Upper lobe of right lung (tissue), 1 donor: ENCODE results near the gene SPATS2. TPM values are rescaled to one million over a fixed set of nuclear protein-coding genes. Genes with fewer than 3 reads are reported as not detected.
"Not testable (repeated sequence)": the region's sequence is repeated elsewhere in the genome, so short reads cannot be mapped to it uniquely, and the experiment has no call there.

Experiments
- ATAC-seq: fragments of 200-7000 bp; cut with Tn5 transposase; one replicate; pipeline ENCODE4 v1.9.1; 2020; ENCODE audit warnings: mild to moderate bottlenecking, moderate library complexity
- DNase-seq: peaks from one replicate; pipeline ENCODE4 v3.0.0-alpha.2; 2020
- H3K27ac ChIP-seq: fragments of 200-600 bp; one replicate; pipeline ENCODE4 v1.8.0; 2022
- H3K27me3 ChIP-seq: fragments of 200-600 bp; one replicate; pipeline ENCODE4 v1.8.0; 2022; ENCODE audit warnings: mild to moderate bottlenecking
- H3K36me3 ChIP-seq: fragments of 200-600 bp; one replicate; pipeline ENCODE4 v1.8.0; 2022
- H3K4me1 ChIP-seq: fragments of 200-600 bp; one replicate; pipeline ENCODE4 v1.8.0; 2022
- H3K4me3 ChIP-seq: fragments of 200-600 bp; one replicate; pipeline ENCODE4 v1.8.0; 2022; ENCODE audit warnings: mild to moderate bottlenecking
- H3K9me3 ChIP-seq: fragments of 200-600 bp; one replicate; pipeline ENCODE4 v1.8.0; 2022
- CTCF ChIP-seq: fragments of 200-600 bp; IDR thresholded peaks from one replicate; pipeline ENCODE4 v1.8.0; 2022; ENCODE audit warnings: antibody characterized with exemption
- intact Hi-C: fragments of 100-400 bp; cut with DNase I; formaldehyde crosslinking; loops from one replicate; pipeline ENCODE4 v1.11.0; 2022
- total RNA-seq: library from RNA; stranded (reverse); fragmentation: NEBNext Ultra II Directional; extraction: Animal tissue kit (Norgen Biotek cat#: 25700); gene quantifications from one replicate; pipeline ENCODE4 v1.2.1, GENCODE V29; 2021
- donor health status: DM: no; HTN: yes; CAD: no; lungs with severe emphysema.

The SPATS2 gene
- total RNA-seq, 1 donor from 2014 or later, result 12.6 TPM

GRCh38 chr12:49420556-49420955 lies 53.3 kb downstream of the SPATS2 start:
- TF ChIP-seq CTCF, result no peak
- no peak for ATAC-seq
- intact Hi-C loops, result no loop called here

GRCh38 chr12:49422114-49422513 lies 54.9 kb downstream of the SPATS2 start:
- no peak for TF ChIP-seq CTCF
- DNase-seq, result no peak

More at GRCh38 chr12:49420556-49420955, 53.3 kb downstream of the SPATS2 start:
- Histone ChIP-seq H3K27ac (no peak overlapping the region), H3K4me3 (no peak overlapping the region), H3K9me3 (no peaks in the 10 kb centered on the region), H3K27me3 (no peaks in the 10 kb centered on the region), H3K36me3 (no peaks in the 10 kb centered on the region), H3K4me1 (no peaks in the 10 kb centered on the region)
- no peak for DNase-seq

DNA sequence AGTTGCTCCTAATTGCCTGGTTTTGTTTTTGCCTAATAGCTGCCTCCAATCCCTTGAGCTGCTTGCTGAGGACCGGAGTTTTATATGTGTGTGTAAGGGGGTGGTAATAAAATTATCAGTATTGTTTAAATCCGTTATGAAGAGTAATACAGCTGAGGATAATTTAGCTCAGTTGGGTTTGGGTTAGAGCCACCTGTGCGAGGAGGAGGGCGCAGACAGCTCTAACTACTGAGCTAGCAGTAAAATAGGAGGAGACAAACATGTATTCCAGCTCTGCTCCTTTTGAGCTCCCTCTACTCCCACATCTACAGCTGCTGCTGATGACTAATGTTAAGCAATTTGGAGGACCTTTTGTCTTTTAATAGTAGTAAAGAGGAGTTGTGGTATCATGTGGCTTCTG lies 61.5 kb downstream of the SPATS2 start:
- TF ChIP-seq CTCF, result no peak
- DNase-seq, result no peak
- peak; percentile 59 for ATAC-seq

More at GRCh38 chr12:49422114-49422513, 54.9 kb downstream of the SPATS2 start:
- ATAC-seq, result no peak
- Histone ChIP-seq H3K4me3 (no peak overlapping the region), H3K27ac (no peak overlapping the region), H3K4me1 (no peaks in the 10 kb centered on the region), H3K27me3 (no peaks in the 10 kb centered on the region), H3K36me3 (no peaks in the 10 kb centered on the region), H3K9me3 (no peaks in the 10 kb centered on the region)
- intact Hi-C loops, result no loop called here

DNA sequence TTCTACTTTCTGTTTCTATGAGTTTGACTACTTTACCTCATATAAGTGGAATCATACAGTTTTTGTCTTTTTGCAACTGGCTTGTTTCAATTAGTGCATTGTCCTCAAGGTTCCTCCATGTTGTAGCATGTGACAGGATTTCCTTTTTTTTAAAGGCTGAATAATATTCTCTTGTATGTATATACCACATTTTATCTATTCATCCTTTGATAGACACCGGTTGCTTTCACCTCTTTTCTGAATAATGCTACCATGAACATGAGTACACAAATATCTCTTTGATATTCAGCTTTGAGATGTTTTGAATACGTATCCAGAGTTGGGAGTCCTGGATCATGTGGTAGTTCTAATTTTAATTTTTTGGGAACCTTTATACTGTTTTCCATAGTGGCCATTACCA lies 65.4 kb downstream of the SPATS2 start:
- intact Hi-C loops, result no loop called here
- no peak overlapping the region for H3K27ac ChIP-seq
- H3K4me3 ChIP-seq, result no peak overlapping the region
- no peak for TF ChIP-seq CTCF
- no peaks in the 10 kb centered on the region for H3K4me1 ChIP-seq
- H3K9me3 ChIP-seq, result no peaks in the 10 kb centered on the region
- DNase-seq (no peak), ATAC-seq (no peak)
- no peaks in the 10 kb centered on the region for H3K36me3 ChIP-seq
- H3K27me3 ChIP-seq, result no peaks in the 10 kb centered on the region

More for the DNA sequence above, 61.5 kb downstream of the SPATS2 start:
- H3K27me3 ChIP-seq, result no peaks in the 10 kb centered on the region
- no peaks in the 10 kb centered on the region for H3K4me1 ChIP-seq
- H3K4me3 ChIP-seq, result no peak overlapping the region
- no peaks in the 10 kb centered on the region for H3K36me3 ChIP-seq
- H3K27ac ChIP-seq, result no peak overlapping the region
- H3K9me3 ChIP-seq, result no peaks in the 10 kb centered on the region
- intact Hi-C loops, result no loop called here

GRCh38 chr12:49436799-49437198 lies 69.5 kb downstream of the SPATS2 start:
- H3K4me1 ChIP-seq, result peaks cover 10% of the 10 kb centered on the region
- H3K27me3 ChIP-seq, H3K36me3 ChIP-seq, H3K9me3 ChIP-seq, ATAC-seq, H3K4me3 ChIP-seq, DNase-seq, H3K27ac ChIP-seq, intact Hi-C loops: not testable (repeated sequence)

GRCh38 chr12:49439042-49439441 lies 71.8 kb downstream of the SPATS2 start:
- Histone ChIP-seq H3K9me3 (no peaks in the 10 kb centered on the region), H3K4me3 (no peak overlapping the region), H3K4me1 (peaks cover 10% of the 10 kb centered on the region), H3K27me3 (no peaks in the 10 kb centered on the region), H3K27ac (no peak overlapping the region), H3K36me3 (no peaks in the 10 kb centered on the region)
- TF ChIP-seq CTCF, result no peak
- intact Hi-C loops, result no loop called here
- DNase-seq (no peak), ATAC-seq (peak; percentile 73)
